HepG2 (cell line): ENCODE measurements around the gene LRRN3. TPM values are rescaled to one million over a fixed set of nuclear protein-coding genes. Genes with fewer than 3 reads are reported as not detected.

ENCODE experiments used
- ATAC-seq: fragments of 200-7000 bp; cut with Tn5 transposase; 3 replicates; pipeline ENCODE4 v1.9.1; 2020; ENCODE audit warnings: mild to moderate bottlenecking, moderate library complexity
- BruUV-seq: library from RNA; stranded (reverse); fragments of 400-500 nt; replicated peaks from 2 replicates; lab custom pipeline; 2021; lab: Mats Ljungman, UMichigan
- CTCF ChIA-PET: fragments of 300-600 bp; formaldehyde crosslinking; extraction: SDS; loops from one replicate; lab custom pipeline; 2021; ENCODE audit warnings: low total read pairs, inconsistent platforms, low intra/inter-chr PET ratio; lab: Yijun Ruan, JAX
- POLR2A ChIA-PET: fragments of 350-600 bp; sonication (Branson Sonifier 250); formaldehyde crosslinking; loops from one replicate; lab custom pipeline; 2020; ENCODE audit warnings: antibody characterized with exemption, inconsistent platforms; lab: Yijun Ruan, JAX
- DNase-seq: peaks from one replicate; pipeline ENCODE4 v3.0.0-alpha.2; 2015; ENCODE audit warnings: low spot score
- FAIRE-seq: peaks from 3 replicates; lab custom pipeline; 2011; peaks lifted over from hg19 to GRCh38; lab: Jason Lieb, UNC
- H2AFZ ChIP-seq: one replicate; pipeline ENCODE4 v1.6.1; 2011; ENCODE audit warnings: low read length, inconsistent platforms
- H3K27ac ChIP-seq: fragments of 300-600 bp; 3 replicates; pipeline ENCODE4 v1.8.0; 2011; ENCODE audit warnings: mixed run types, mild to moderate bottlenecking, mixed read lengths, low read length, inconsistent platforms; ENCODE audit not compliant: insufficient read depth; ENCODE audit errors: extremely low read length
- H3K27me3 ChIP-seq, 2 experiments: fragments of 200-600 bp in 1 of 2; 2 replicates in 1 of 2; 3 replicates in 1 of 2; pipeline versions ENCODE4 v1.6.0 to v1.8.0; 2011; ENCODE audit warnings: low read length in 2 of 2, mild to moderate bottlenecking in 2 of 2, moderate library complexity in 2 of 2, inconsistent platforms in 1 of 2; ENCODE audit not compliant: insufficient read depth in 2 of 2, control insufficient read depth in 1 of 2
- H3K36me3 ChIP-seq, 2 experiments: fragments of 200-600 bp in 1 of 2; replicated peaks in 1 of 2; 2 replicates in 1 of 2; 3 replicates in 1 of 2; pipeline versions ENCODE4 v1.5.1 to v1.8.0; 2011; ENCODE audit warnings: low read length in 2 of 2, inconsistent platforms in 1 of 2; ENCODE audit not compliant: insufficient read depth in 2 of 2, control insufficient read depth in 1 of 2
- H3K4me1 ChIP-seq: 2 replicates; pipeline ENCODE4 v1.5.1; 2012; ENCODE audit warnings: low read length, inconsistent platforms; ENCODE audit not compliant: insufficient read depth
- H3K4me2 ChIP-seq: 2 replicates; pipeline ENCODE4 v1.6.0; 2011; ENCODE audit warnings: low read depth, low read length, inconsistent platforms
- H3K4me3 ChIP-seq, 3 experiments: fragments of 200-600 bp in 1 of 3; sonication (generic), shearing (Covaris generic) in 1 of 3; replicated peaks in 1 of 3; 2 replicates each; pipeline ENCODE4 v1.5.1; 2011 to 2016; ENCODE audit warnings: low read length in 3 of 3, inconsistent platforms in 2 of 3, low read depth in 2 of 3, mild to moderate bottlenecking in 2 of 3, control low read depth in 1 of 3, mixed read lengths in 1 of 3; ENCODE audit not compliant: insufficient read depth in 1 of 3
- H3K79me2 ChIP-seq: one replicate; pipeline ENCODE4 v1.6.1; 2011; ENCODE audit warnings: low read length, inconsistent platforms; ENCODE audit not compliant: insufficient read depth
- H3K9ac ChIP-seq: 2 replicates; pipeline ENCODE4 v1.6.0; 2011; ENCODE audit warnings: mild to moderate bottlenecking, low read depth, low read length, inconsistent platforms; ENCODE audit not compliant: insufficient read depth
- H3K9me3 ChIP-seq: 2 replicates; pipeline ENCODE4 v1.5.1; 2012; ENCODE audit warnings: mild to moderate bottlenecking, low read length
- H4K20me1 ChIP-seq: 2 replicates; pipeline ENCODE4 v1.6.0; 2011; ENCODE audit warnings: inconsistent platforms, mild to moderate bottlenecking, low read length, moderate library complexity; ENCODE audit not compliant: insufficient read depth
- KDM4B ChIP-seq: sonication (generic); formaldehyde crosslinking; IDR thresholded peaks from 2 replicates; pipeline ENCODE4 v1.4.0; 2020; ENCODE audit warnings: missing genetic modification reagents
- MAFK ChIP-seq, 2 experiments: IDR thresholded peaks in 1 of 2; conservative IDR thresholded peaks in 1 of 2; 2 replicates each; pipeline ENCODE4 v1.6.1; 2011; ENCODE audit warnings: improper control_type of control experiment in 2 of 2, low read length in 2 of 2
- SAFB2 ChIP-seq: sonication (generic); formaldehyde crosslinking; IDR thresholded peaks from 2 replicates; pipeline ENCODE4 v1.5.1; 2020; ENCODE audit warnings: missing genetic modification reagents, low read depth, mild to moderate bottlenecking, borderline replicate concordance
- SP140L ChIP-seq: sonication (generic); formaldehyde crosslinking; IDR thresholded peaks from 2 replicates; pipeline ENCODE4 v1.4.0; 2020; ENCODE audit warnings: missing genetic modification reagents, borderline replicate concordance
- ZMYM2 ChIP-seq: sonication (generic); formaldehyde crosslinking; IDR thresholded peaks from 2 replicates; pipeline ENCODE4 v1.8.0; 2022; ENCODE audit warnings: mild to moderate bottlenecking, missing genetic modification reagents
- WGBS: methylation state at CpG from one replicate; pipeline ENCODE4 v1.1.6; 2017; ENCODE audit warnings: low lambda C conversion rate; 5-methylcytosine and 5-hydroxymethylcytosine counted together
- in situ Hi-C: cut with HindIII; loops from 2 replicates; pipeline ENCODE4 v1.10.0; 2017; ENCODE audit warnings: low pct_unique_long_range_greater_than_20kb; ENCODE audit not compliant: extremely low pct_ligation_motif_present
- intact Hi-C: fragments of 100-400 bp; cut with micrococcal nuclease; formaldehyde crosslinking; loops from one replicate; pipeline ENCODE4 v1.10.0; 2022; ENCODE audit not compliant: unreplicated experiment
- polyA plus RNA-seq, 8 experiments: library from polyadenylated mRNA; depleted of rRNA in 3 of 8; stranded (reverse) in 7 of 8; unstranded in 1 of 8; fragments of >200 nt; fragmentation: Illumina TruSeq in 4 of 8; extraction: Trizol in 4 of 8; gene quantifications; 2 replicates each; pipeline versions ENCODE4 v1.2.1 to v1.2.3, GENCODE V29; 2011 to 2016; ENCODE audit warnings: low read depth in 4 of 8, missing spikeins in 1 of 8, mixed read lengths in 1 of 8; ENCODE audit not compliant: insufficient read depth in 1 of 8
- total RNA-seq, 5 experiments: library from RNA; depleted of rRNA; stranded (reverse); fragments of >200 nt; fragmentation: Illumina TruSeq; extraction: Trizol; gene quantifications; 2 replicates each; pipeline ENCODE4 v1.2.3, GENCODE V29; 2016; ENCODE audit warnings: low read depth in 1 of 5

Gene LRRN3
- total and polyA plus RNA-seq, 2 of the 13 experiments (the other 11 are each of a cell fraction or from before 2014, with no cell fraction given), result 0.07 TPM; not detected in 1

- no peak overlapping the region for H2AFZ ChIP-seq
- H3K27ac ChIP-seq, result no peak overlapping the region
- H3K4me2 ChIP-seq, result no peak overlapping the region
- H3K4me3 ChIP-seq, result no peak overlapping the region
- no peak for FAIRE-seq
- ChIA-PET POLR2A (no interaction called here), CTCF (no interaction called here)
- no peak for ATAC-seq
- TF ChIP-seq MAFK (conservative IDR thresholded peaks at IDR 0.05 in 1 of 2, IDR thresholded peaks at IDR 0.05 in 1 of 2; ENCODE audit: low read length in 2 of 2), result no peak
- no peak for TF ChIP-seq SP140L (CRISPR knock-in tag)
- TF ChIP-seq KDM4B, result no peak
- no TSS peak for BruUV-seq
- DNase-seq, result no peak
- no peaks in the 10 kb centered on the region for H3K79me2 ChIP-seq
- in situ Hi-C loops, result no loop called here
- no peak overlapping the region for H3K9ac ChIP-seq
- H3K27me3 ChIP-seq, result no peaks in the 10 kb centered on the region
- intact Hi-C loops, result no loop called here
- WGBS, result 92% methylated on average over 1 of the region's 1 CpG
- no peaks in the 10 kb centered on the region for H4K20me1 ChIP-seq
- no peaks in the 10 kb centered on the region for H3K4me1 ChIP-seq
- no peaks in the 10 kb centered on the region for H3K9me3 ChIP-seq
- H3K36me3 ChIP-seq, result no peaks in the 10 kb centered on the region
Measured at GRCh38 chr7:111150709-111151108, 59.8 kb downstream of the LRRN3 start.

- H3K9me3 ChIP-seq, result no peaks in the 10 kb centered on the region
- intact Hi-C loops, result no loop called here
- no TSS peak for BruUV-seq
- H3K9ac ChIP-seq, result no peak overlapping the region
- H3K4me2 ChIP-seq, result no peak overlapping the region
- no peak overlapping the region for H3K4me3 ChIP-seq
- CTCF ChIA-PET, result no interaction called here
- DNase-seq, result no peak
- FAIRE-seq, result no peak
- no peak for ATAC-seq
- H3K36me3 ChIP-seq, result no peaks in the 10 kb centered on the region
- no peaks in the 10 kb centered on the region for H3K79me2 ChIP-seq
- in situ Hi-C loops, result no loop called here
- H3K27me3 ChIP-seq, result no peaks in the 10 kb centered on the region
- H2AFZ ChIP-seq, result no peak overlapping the region
- no peak for TF ChIP-seq ZMYM2 (CRISPR knock-in tag)
- no peak for TF ChIP-seq SAFB2 (CRISPR knock-in tag)
- TF ChIP-seq, all 625 proteins: peak for 0
- POLR2A ChIA-PET, result no interaction called here
- H3K4me1 ChIP-seq, result peaks cover 15% of the 10 kb centered on the region
- no peaks in the 10 kb centered on the region for H4K20me1 ChIP-seq
- H3K27ac ChIP-seq, result no peak overlapping the region
Measured at GRCh38 chr7:111159426-111159825, 68.5 kb downstream of the LRRN3 start.
